Skeletal muscle tissue (tissue), 4 donors: ENCODE measurements around the gene ZFAND2A. TPM values are rescaled to one million over a fixed set of nuclear protein-coding genes. Genes with fewer than 3 reads are reported as not detected.
"Not testable (repeated sequence)": the region's sequence is repeated elsewhere in the genome, so short reads cannot be mapped to it uniquely, and the experiment has no call there.

Experiments used
- H3K27ac ChIP-seq: one replicate; pipeline ENCODE4 v1.7.0; 2013; ENCODE audit warnings: mild to moderate bottlenecking, low read depth, low read length, inconsistent platforms
- H3K27me3 ChIP-seq, 3 donors: one replicate each; pipeline ENCODE4 v1.7.0; 2013; ENCODE audit warnings: low read length in 3 of 3; ENCODE audit not compliant: control insufficient read depth in 3 of 3, insufficient read depth in 3 of 3
- H3K36me3 ChIP-seq, 3 donors: one replicate each; pipeline ENCODE4 v1.7.0; 2013; ENCODE audit warnings: low read length in 3 of 3; ENCODE audit not compliant: control insufficient read depth in 3 of 3, insufficient read depth in 3 of 3
- H3K4me1 ChIP-seq, 3 donors: one replicate each; pipeline ENCODE4 v1.7.0; 2013; ENCODE audit warnings: low read length in 3 of 3, mild to moderate bottlenecking in 3 of 3; ENCODE audit not compliant: control insufficient read depth in 3 of 3, insufficient read depth in 3 of 3
- H3K4me3 ChIP-seq, 3 donors: one replicate each; pipeline ENCODE4 v1.7.0; 2013; ENCODE audit warnings: low read length in 3 of 3
- H3K9ac ChIP-seq, 3 donors: one replicate each; pipeline ENCODE4 v1.7.0; 2013; ENCODE audit warnings: low read length in 3 of 3, mild to moderate bottlenecking in 3 of 3, moderate library complexity in 2 of 3, low read depth in 1 of 3
- H3K9me3 ChIP-seq, 3 donors: one replicate each; pipeline ENCODE4 v1.7.0; 2013; ENCODE audit warnings: low read length in 3 of 3; ENCODE audit not compliant: control insufficient read depth in 3 of 3
- total RNA-seq: library from RNA; depleted of rRNA; stranded (reverse); fragments of >200 nt; gene quantifications from one replicate; pipeline ENCODE4 v1.2.3, GENCODE V29; 2014
- donor health status: Osteomylitis.

ZFAND2A gene
- total RNA-seq, 1 donor from 2014 or later, result 10.4 TPM

- H3K36me3 ChIP-seq, result peaks cover 54 to 61% (median 55%) of the 10 kb centered on the region in 3 donors
Measured at GRCh38 chr7:1152492-1152891, 7.5 kb downstream of the ZFAND2A start.

DNA sequence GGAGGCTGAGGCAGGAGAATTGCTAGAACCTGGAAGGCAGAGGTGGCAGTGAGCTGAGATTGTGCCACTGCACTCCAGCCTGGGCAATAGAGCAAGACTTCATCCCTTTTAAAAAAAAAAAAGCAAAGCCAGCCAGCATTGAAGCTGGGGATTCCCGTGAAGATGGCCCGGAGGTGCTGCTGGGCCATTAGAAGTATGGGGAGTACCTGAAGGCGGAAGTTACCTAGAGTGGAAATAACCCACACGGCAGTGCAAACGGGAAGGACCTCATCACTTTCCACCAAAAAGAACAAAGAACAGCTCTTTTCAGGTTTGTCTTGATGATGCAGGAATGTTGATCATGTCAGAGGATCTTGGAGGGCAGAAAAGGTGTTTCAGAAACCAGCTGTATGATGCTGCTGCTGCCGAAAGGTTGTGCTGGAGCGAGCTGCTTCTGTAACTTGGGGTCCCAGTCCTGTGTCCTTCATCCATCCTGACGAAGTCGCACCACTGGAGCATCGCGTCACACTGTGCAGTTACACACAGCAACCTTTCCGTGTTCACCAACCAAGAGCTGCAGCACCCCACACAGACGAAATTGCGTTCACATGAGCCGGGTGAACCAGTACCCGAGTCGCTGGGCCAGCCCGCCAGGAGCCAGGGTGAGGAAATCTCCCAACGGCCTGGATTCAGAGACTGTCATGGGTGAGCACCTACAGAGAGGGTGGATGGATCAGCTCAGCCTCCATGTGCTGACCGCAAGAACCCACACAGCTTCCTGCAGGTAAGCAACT is 8.2 kb downstream of the ZFAND2A start:
- no peaks in the 10 kb centered on the region for H3K9me3 ChIP-seq
- no peak overlapping the region for H3K27ac ChIP-seq
- no peak overlapping the region for H3K4me3 ChIP-seq
- peaks cover 48 to 55% (median 54%) of the 10 kb centered on the region in 3 donors for H3K36me3 ChIP-seq
- H3K4me1 ChIP-seq, result no peaks in the 10 kb centered on the region
- H3K27me3 ChIP-seq, result no peaks in the 10 kb centered on the region
- no peak overlapping the region for H3K9ac ChIP-seq

More at GRCh38 chr7:1152492-1152891, 7.5 kb downstream of the ZFAND2A start:
- no peak overlapping the region for H3K4me3 ChIP-seq
- no peaks in the 10 kb centered on the region for H3K9me3 ChIP-seq
- no peak overlapping the region for H3K9ac ChIP-seq
- no peaks in the 10 kb centered on the region for H3K27me3 ChIP-seq
- H3K27ac ChIP-seq, result no peak overlapping the region
- H3K4me1 ChIP-seq, result no peaks in the 10 kb centered on the region

- peaks cover 43 to 54% (median 52%) of the 10 kb centered on the region in 3 donors for H3K36me3 ChIP-seq
- no peak overlapping the region for H3K9ac ChIP-seq
- no peaks in the 10 kb centered on the region for H3K27me3 ChIP-seq
- H3K27ac ChIP-seq, result no peak overlapping the region
- H3K9me3 ChIP-seq, result no peaks in the 10 kb centered on the region
- H3K4me1 ChIP-seq, result no peaks in the 10 kb centered on the region
- H3K4me3 ChIP-seq, result no peak overlapping the region
Measured at GRCh38 chr7:1151156-1151555, 8.8 kb downstream of the ZFAND2A start.

- H3K36me3 ChIP-seq, result peaks cover 39 to 51% (median 48%) of the 10 kb centered on the region in 3 donors
Measured at GRCh38 chr7:1150400-1151002, 9.5 kb downstream of the ZFAND2A start.

DNA sequence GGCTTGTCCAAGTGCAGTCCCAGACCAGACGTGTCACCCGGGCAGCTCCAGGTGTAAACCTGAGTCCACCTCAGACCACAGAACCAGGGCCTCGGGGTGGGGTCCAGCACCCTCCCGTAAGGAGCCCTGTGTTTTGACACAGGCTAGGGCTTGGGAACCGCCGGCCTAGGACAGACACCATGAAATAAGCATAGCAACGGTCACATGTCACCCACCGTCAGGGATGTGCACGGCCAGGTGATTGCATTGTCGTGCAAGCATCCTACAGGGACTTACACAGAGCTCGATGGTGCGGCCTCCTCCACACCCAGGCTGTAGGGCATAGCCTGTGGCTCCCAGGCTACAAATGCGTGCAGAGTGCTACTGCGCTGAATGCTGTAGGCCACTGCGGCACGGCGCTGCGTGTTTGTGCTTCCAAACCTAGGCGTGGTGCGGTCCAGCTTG is 10.6 kb downstream of the ZFAND2A start:
- Histone ChIP-seq H3K27me3 (no peaks in the 10 kb centered on the region), H3K36me3 (peaks cover 31 to 40% (median 37%) of the 10 kb centered on the region in 3 donors), H3K4me1 (peaks cover 0 to under 1% (median 0%) of the 10 kb centered on the region in 3 donors), H3K9me3 (no peaks in the 10 kb centered on the region), H3K9ac (no peak overlapping the region), H3K27ac (no peak overlapping the region), H3K4me3 (no peak overlapping the region)

More at GRCh38 chr7:1150400-1151002, 9.5 kb downstream of the ZFAND2A start:
- Histone ChIP-seq H3K4me1 (no peaks in the 10 kb centered on the region), H3K27ac (no peak overlapping the region), H3K27me3 (no peaks in the 10 kb centered on the region), H3K4me3 (no peak overlapping the region), H3K9ac (no peak overlapping the region), H3K9me3 (no peaks in the 10 kb centered on the region)

- not testable (repeated sequence) for H3K27me3 ChIP-seq, H3K27ac ChIP-seq, H3K9ac ChIP-seq, H3K4me3 ChIP-seq, H3K9me3 ChIP-seq, H3K4me1 ChIP-seq
- H3K36me3 ChIP-seq, result peaks cover 19 to 28% (median 23%) of the 10 kb centered on the region in 3 donors
Measured at GRCh38 chr7:1147873-1148272, 12.1 kb downstream of the ZFAND2A start.

DNA sequence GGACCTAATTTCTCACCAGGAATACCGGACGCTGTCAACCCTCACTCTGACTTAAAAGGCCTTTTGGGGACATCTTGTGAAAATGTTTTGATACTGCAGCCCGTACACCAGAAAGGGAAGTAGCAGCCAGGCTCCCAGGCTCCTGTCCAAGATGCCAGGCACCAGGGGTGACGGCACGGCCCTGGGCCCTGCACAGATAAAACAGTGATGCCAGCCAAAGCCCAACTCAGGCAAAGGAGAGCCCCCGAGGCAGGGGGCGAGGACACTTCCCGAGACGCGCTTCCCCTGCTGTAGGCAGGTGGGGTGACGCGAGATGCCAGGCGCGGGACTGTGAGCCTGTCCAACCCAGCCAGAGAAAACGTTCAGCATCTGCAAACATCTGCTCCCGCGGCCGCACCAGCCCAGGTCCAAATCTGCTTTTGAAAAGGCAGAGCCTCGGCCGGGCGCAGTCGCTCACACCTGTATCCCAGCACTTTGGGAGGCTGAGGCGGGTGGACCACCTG is 15.7 kb downstream of the ZFAND2A start:
- Histone ChIP-seq H3K36me3 (peaks cover 0 to 3% (median 2%) of the 10 kb centered on the region in 3 donors), H3K27ac (no peak overlapping the region), H3K9ac (peak overlapping the region in 1 of 3 donors; percentile 40), H3K4me1 (peaks cover 0 to 3% (median 0%) of the 10 kb centered on the region in 3 donors), H3K4me3 (no peak overlapping the region), H3K27me3 (no peaks in the 10 kb centered on the region), H3K9me3 (no peaks in the 10 kb centered on the region)

- H3K9ac ChIP-seq, H3K4me1 ChIP-seq, H3K27me3 ChIP-seq, H3K36me3 ChIP-seq, H3K27ac ChIP-seq, H3K9me3 ChIP-seq, H3K4me3 ChIP-seq: not testable (repeated sequence)
Measured at GRCh38 chr7:1143031-1143430, 17.0 kb downstream of the ZFAND2A start.

DNA sequence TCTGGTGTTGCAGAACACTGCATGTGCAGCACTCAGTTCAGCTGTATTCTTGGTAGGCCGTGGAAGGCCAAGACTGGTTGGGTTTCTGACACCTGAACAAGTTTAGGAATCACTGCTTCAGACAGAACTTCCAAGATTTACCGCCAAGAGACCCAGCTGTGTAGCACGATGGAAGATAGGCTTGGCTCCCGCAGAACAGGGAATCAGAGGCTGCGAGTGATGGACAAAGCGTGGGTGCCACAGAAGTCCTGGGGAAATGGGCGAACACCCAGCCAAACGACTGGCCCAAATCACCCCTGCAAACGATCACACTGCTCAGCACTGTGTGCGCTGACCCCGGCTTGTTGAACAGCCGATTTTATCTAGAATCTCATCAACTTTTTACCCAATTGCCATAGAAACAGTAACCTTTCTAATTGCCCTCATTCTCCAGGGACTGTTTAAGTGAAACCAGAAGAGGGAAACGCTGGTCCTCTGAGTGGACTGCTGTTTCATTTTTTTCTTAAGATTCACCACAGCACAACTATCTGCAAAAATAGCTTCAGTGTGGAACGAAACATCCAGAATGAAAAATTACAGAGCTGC is 17.9 kb downstream of the ZFAND2A start:
- Histone ChIP-seq H3K36me3 (no peaks in the 10 kb centered on the region), H3K27ac (no peak overlapping the region)

DNA sequence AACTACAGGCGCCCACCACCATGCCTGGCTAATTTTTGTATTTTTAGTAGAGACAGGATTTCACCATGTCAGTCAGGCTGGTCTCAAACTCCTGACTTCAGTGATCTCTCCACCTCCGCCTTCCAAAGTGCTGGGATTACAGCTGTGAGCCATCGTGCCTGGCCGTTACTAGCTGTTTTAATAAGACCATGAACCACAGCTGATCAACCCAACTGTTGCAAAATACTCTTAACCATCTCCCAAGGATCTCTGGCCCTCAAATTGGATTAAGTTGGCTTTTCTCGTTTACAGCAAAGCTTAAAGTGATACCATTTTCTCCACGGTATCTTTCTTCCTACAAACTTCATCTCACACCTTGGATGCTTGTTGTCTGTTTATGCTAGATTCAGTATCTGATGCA is 18.3 kb downstream of the ZFAND2A start:
- Histone ChIP-seq H3K27me3 (no peaks in the 10 kb centered on the region), H3K4me3 (no peak overlapping the region), H3K36me3 (no peaks in the 10 kb centered on the region), H3K9ac (no peak overlapping the region), H3K9me3 (no peaks in the 10 kb centered on the region), H3K4me1 (peaks cover 11 to 16% (median 11%) of the 10 kb centered on the region in 3 donors), H3K27ac (no peak overlapping the region)

More for the DNA sequence above, 17.9 kb downstream of the ZFAND2A start:
- Histone ChIP-seq H3K27me3 (no peaks in the 10 kb centered on the region), H3K4me1 (peaks cover 6 to 11% (median 6%) of the 10 kb centered on the region in 3 donors), H3K9ac (no peak overlapping the region), H3K9me3 (no peaks in the 10 kb centered on the region), H3K4me3 (no peak overlapping the region)
